ENCODE measurements around the gene NRXN2. TPM values are rescaled to one million over a fixed set of nuclear protein-coding genes. Genes with fewer than 3 reads are reported as not detected.
"Not testable (repeated sequence)": the region's sequence is repeated elsewhere in the genome, so short reads cannot be mapped to it uniquely, and the experiment has no call there.

NRXN2 gene
- total RNA-seq, 1 donor from 2014 or later = 0.98 TPM

GRCh38 chr11:64577202-64577601, 145.8 kb downstream of the NRXN2 start:
- ATAC-seq (no peak), DNase-seq (ENCODE audit: low spot score) (no peak)

GRCh38 chr11:64572143-64572542, 150.9 kb downstream of the NRXN2 start:
- ATAC-seq (no peak), DNase-seq (ENCODE audit: low spot score) (no peak)

- ATAC-seq = no peak
These were observed 151.4 kb downstream of the NRXN2 start for GRCh38 chr11:64571410-64572091.

GRCh38 chr11:64571050-64571409, 152.0 kb downstream of the NRXN2 start:
- ATAC-seq (no peak), DNase-seq (ENCODE audit: low spot score) (no peak)

More at GRCh38 chr11:64571410-64572091, 151.4 kb downstream of the NRXN2 start:
- no peak for DNase-seq (ENCODE audit: low spot score)

- DNase-seq (ENCODE audit: low spot score) (no peak), ATAC-seq (no peak)
These were observed 152.7 kb downstream of the NRXN2 start for GRCh38 chr11:64570341-64570740.

- ATAC-seq (no peak), DNase-seq (ENCODE audit: low spot score) (no peak)
These were observed 153.6 kb downstream of the NRXN2 start for GRCh38 chr11:64569300-64569970.

- ATAC-seq (no peak), DNase-seq (ENCODE audit: low spot score) (no peak)
These were observed 154.3 kb downstream of the NRXN2 start for GRCh38 chr11:64568584-64569140.

GRCh38 chr11:64568041-64568571, 154.9 kb downstream of the NRXN2 start:
- DNase-seq (ENCODE audit: low spot score) = no peak

GRCh38 chr11:64566915-64567891, 155.8 kb downstream of the NRXN2 start:
- no peak for DNase-seq (ENCODE audit: low spot score)

More at GRCh38 chr11:64568041-64568571, 154.9 kb downstream of the NRXN2 start:
- no peak for ATAC-seq

GRCh38 chr11:64566042-64566914, 156.7 kb downstream of the NRXN2 start:
- peak; percentile 79 for ATAC-seq
- no peak for DNase-seq (ENCODE audit: low spot score)

More at GRCh38 chr11:64566915-64567891, 155.8 kb downstream of the NRXN2 start:
- ATAC-seq = peak; percentile 17

GRCh38 chr11:64564947-64565889, 157.8 kb downstream of the NRXN2 start:
- no peak for DNase-seq (ENCODE audit: low spot score)
- ATAC-seq = no peak

- DNase-seq (ENCODE audit: low spot score) = no peak
These were observed 158.6 kb downstream of the NRXN2 start for GRCh38 chr11:64564419-64564818.

GRCh38 chr11:64563966-64564365, 159.0 kb downstream of the NRXN2 start:
- ATAC-seq (no peak), DNase-seq (ENCODE audit: low spot score) (no peak)

More at GRCh38 chr11:64564419-64564818, 158.6 kb downstream of the NRXN2 start:
- ATAC-seq = no peak

- DNase-seq (ENCODE audit: low spot score) = no peak
- no peak for ATAC-seq
These were observed 160.2 kb downstream of the NRXN2 start for GRCh38 chr11:64562723-64563351.

GRCh38 chr11:64561984-64562722, 160.8 kb downstream of the NRXN2 start:
- ATAC-seq (peak; percentile 32), DNase-seq (ENCODE audit: low spot score) (no peak)

GRCh38 chr11:64561429-64561828, 161.6 kb downstream of the NRXN2 start:
- DNase-seq (ENCODE audit: low spot score); ATAC-seq: not testable (repeated sequence)

GRCh38 chr11:64560941-64561340, 162.1 kb downstream of the NRXN2 start:
- ATAC-seq (no peak), DNase-seq (ENCODE audit: low spot score) (no peak)

Data from left lobe of liver (tissue), 2 donors.